Suprapubic skin (tissue), 4 donors: Measurements from ENCODE around the gene ADAMTS3. TPM values are rescaled to one million over a fixed set of nuclear protein-coding genes. Genes with fewer than 3 reads are reported as not detected.
"Not testable (repeated sequence)": the region's sequence is repeated elsewhere in the genome, so short reads cannot be mapped to it uniquely, and the experiment has no call there.

ENCODE experiments used
- DNase-seq, 2 donors: peaks; one replicate each; pipeline ENCODE4 v3.0.0-alpha.2; 2019; ENCODE audit warnings: low spot score in 2 of 2
- H3K27ac ChIP-seq: fragments of 200-600 bp; sonication (generic); one replicate; pipeline ENCODE4 v1.5.1; 2019
- H3K27me3 ChIP-seq: fragments of 200-600 bp; sonication (generic); one replicate; pipeline ENCODE4 v1.5.1; 2019
- H3K36me3 ChIP-seq: fragments of 200-600 bp; sonication (generic); one replicate; pipeline ENCODE4 v1.5.1; 2019
- H3K4me1 ChIP-seq: fragments of 200-600 bp; sonication (generic); one replicate; pipeline ENCODE4 v1.5.1; 2019
- H3K4me3 ChIP-seq: fragments of 200-600 bp; sonication (generic); one replicate; pipeline ENCODE4 v1.5.1; 2019; ENCODE audit warnings: mild to moderate bottlenecking
- H3K9me3 ChIP-seq: fragments of 200-600 bp; sonication (generic); one replicate; pipeline ENCODE4 v1.5.1; 2019
- CTCF ChIP-seq, 2 donors: fragments of 200-600 bp in 1 of 2; fragments of 450-650 bp in 1 of 2; sonication (generic) in 1 of 2; IDR thresholded peaks; one replicate each; pipeline ENCODE4 v1.5.1; 2016 to 2019; ENCODE audit warnings: antibody characterized with exemption in 2 of 2, mild to moderate bottlenecking in 1 of 2, moderate library complexity in 1 of 2
- EP300 ChIP-seq: sonication (generic); formaldehyde crosslinking; IDR thresholded peaks from one replicate; pipeline ENCODE4 v1.6.1; 2017; ENCODE audit warnings: antibody characterized with exemption
- POLR2A ChIP-seq, 2 donors: fragments of 450-650 bp; IDR thresholded peaks; one replicate each; pipeline ENCODE4 v1.6.1; 2017; ENCODE audit warnings: antibody characterized with exemption in 2 of 2, mild to moderate bottlenecking in 2 of 2, moderate library complexity in 2 of 2
- POLR2AphosphoS5 ChIP-seq, 3 donors: sonication (generic); formaldehyde crosslinking; IDR thresholded peaks; one replicate each; pipeline ENCODE4 v1.6.1; 2017; ENCODE audit warnings: antibody characterized with exemption in 3 of 3
- WGBS: methylation state at CpG from one replicate; pipeline ENCODE4 v1.1.5; 2018; 5-methylcytosine and 5-hydroxymethylcytosine counted together
- total RNA-seq, 4 donors: library from RNA; depleted of rRNA; stranded (reverse); fragments of >200 nt; gene quantifications; one replicate each; pipeline ENCODE4 v1.1.0, GENCODE V29; 2016

Gene ADAMTS3
- total RNA-seq, 4 donors from 2014 or later = 0.21 to 0.80 (median 0.70) TPM

DNA sequence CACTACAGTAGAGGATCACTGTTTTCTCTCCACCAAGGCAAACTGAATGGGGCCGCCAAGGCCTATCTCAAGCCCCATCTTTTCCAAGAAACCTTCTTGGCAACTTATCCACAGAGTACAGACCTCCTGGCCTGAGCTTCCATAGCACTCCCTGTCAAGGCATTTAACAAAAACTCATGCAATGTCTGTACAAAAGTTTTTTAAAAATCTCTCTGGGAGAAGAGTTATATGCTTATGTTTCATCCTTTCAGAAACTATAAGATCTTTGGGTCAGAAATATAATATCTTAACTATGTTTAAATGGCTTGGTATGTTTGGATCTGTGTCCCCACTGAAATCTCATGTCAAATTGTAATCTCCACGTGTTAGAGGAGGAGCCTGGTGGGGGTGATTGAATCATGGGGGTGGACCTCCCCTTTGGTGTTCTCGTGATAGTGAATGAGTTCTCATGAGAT is 13.6 kb downstream of the ADAMTS3 start:
- Histone ChIP-seq H3K27ac (no peak overlapping the region), H3K36me3 (no peaks in the 10 kb centered on the region), H3K4me3 (no peak overlapping the region), H3K4me1 (no peaks in the 10 kb centered on the region), H3K27me3 (no peaks in the 10 kb centered on the region), H3K9me3 (no peaks in the 10 kb centered on the region)
- DNase-seq = no peak
- 57% methylated on average over 3 of the region's 3 CpGs for WGBS
- TF ChIP-seq EP300 (no peak), POLR2A (IDR thresholded peaks at IDR 0.05) (no peak), CTCF (IDR thresholded peaks at IDR 0.05) (no peak), POLR2AphosphoS5 (IDR thresholded peaks at IDR 0.05) (no peak)

GRCh38 chr4:72553540-72554337 is 15.3 kb downstream of the ADAMTS3 start:
- Histone ChIP-seq H3K27ac (no peak overlapping the region), H3K9me3 (no peaks in the 10 kb centered on the region), H3K27me3 (no peaks in the 10 kb centered on the region), H3K4me3 (no peak overlapping the region), H3K36me3 (no peaks in the 10 kb centered on the region), H3K4me1 (no peaks in the 10 kb centered on the region)
- no peak for DNase-seq
- TF ChIP-seq POLR2A (IDR thresholded peaks at IDR 0.05) (no peak), CTCF (IDR thresholded peaks at IDR 0.05) (no peak), EP300 (no peak), POLR2AphosphoS5 (IDR thresholded peaks at IDR 0.05) (no peak)
- 69% methylated on average over 1 of the region's 1 CpG for WGBS

- H3K36me3 ChIP-seq = no peaks in the 10 kb centered on the region
- H3K27me3 ChIP-seq = no peaks in the 10 kb centered on the region
- no peaks in the 10 kb centered on the region for H3K9me3 ChIP-seq
- no peaks in the 10 kb centered on the region for H3K4me1 ChIP-seq
- TF ChIP-seq EP300 (no peak), POLR2AphosphoS5 (IDR thresholded peaks at IDR 0.05) (no peak), POLR2A (IDR thresholded peaks at IDR 0.05) (no peak), CTCF (IDR thresholded peaks at IDR 0.05) (no peak)
- no peak overlapping the region for H3K4me3 ChIP-seq
- DNase-seq = no peak
- WGBS = 88% methylated on average over 2 of the region's 2 CpGs
- no peak overlapping the region for H3K27ac ChIP-seq
Measured at GRCh38 chr4:72552447-72552846, 16.6 kb downstream of the ADAMTS3 start.

DNA sequence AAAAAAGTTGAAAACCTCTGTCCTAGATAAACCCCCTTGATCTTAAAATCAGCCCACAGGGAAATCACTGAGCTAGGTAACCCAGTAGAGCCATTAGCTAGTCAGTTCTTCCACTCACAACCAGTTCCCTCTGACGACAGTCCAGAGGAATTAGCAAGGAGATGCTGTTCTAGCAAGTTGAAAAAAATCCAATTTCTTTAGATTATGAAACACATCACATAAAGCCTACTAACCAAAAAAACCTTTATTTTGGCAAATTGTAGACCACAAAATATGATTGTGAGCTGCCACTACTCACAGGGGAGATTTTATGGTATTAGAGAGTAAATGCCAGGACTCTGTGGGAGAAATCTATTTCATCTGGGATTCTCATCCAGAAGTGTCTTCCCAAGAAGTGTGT is 22.6 kb downstream of the ADAMTS3 start:
- Histone ChIP-seq H3K27me3 (no peaks in the 10 kb centered on the region), H3K4me1 (no peaks in the 10 kb centered on the region), H3K4me3 (no peak overlapping the region), H3K27ac (no peak overlapping the region), H3K36me3 (no peaks in the 10 kb centered on the region), H3K9me3 (no peaks in the 10 kb centered on the region)
- no peak for TF ChIP-seq POLR2A (IDR thresholded peaks at IDR 0.05)
- no peak for TF ChIP-seq POLR2AphosphoS5 (IDR thresholded peaks at IDR 0.05)
- TF ChIP-seq CTCF (IDR thresholded peaks at IDR 0.05) = no peak
- TF ChIP-seq EP300 = no peak
- 78% methylated on average over 1 of the region's 1 CpG for WGBS
- no peak for DNase-seq

GRCh38 chr4:72540694-72541093 is 28.3 kb downstream of the ADAMTS3 start:
- H3K9me3 ChIP-seq = peaks cover 13% of the 10 kb centered on the region
- not testable (repeated sequence) for H3K4me3 ChIP-seq, DNase-seq, H3K36me3 ChIP-seq, H3K4me1 ChIP-seq, H3K27me3 ChIP-seq, H3K27ac ChIP-seq
- WGBS = 86% methylated on average over 1 of the region's 1 CpG
